ENCODE measurements around the gene ECHDC3. TPM values are rescaled to one million over a fixed set of nuclear protein-coding genes. Genes with fewer than 3 reads are reported as not detected.

ECHDC3 gene
- total and polyA plus RNA-seq, 2 of the 4 experiments (the other 2 are of a cell fraction): 4.3 to 5.0 TPM

DNA sequence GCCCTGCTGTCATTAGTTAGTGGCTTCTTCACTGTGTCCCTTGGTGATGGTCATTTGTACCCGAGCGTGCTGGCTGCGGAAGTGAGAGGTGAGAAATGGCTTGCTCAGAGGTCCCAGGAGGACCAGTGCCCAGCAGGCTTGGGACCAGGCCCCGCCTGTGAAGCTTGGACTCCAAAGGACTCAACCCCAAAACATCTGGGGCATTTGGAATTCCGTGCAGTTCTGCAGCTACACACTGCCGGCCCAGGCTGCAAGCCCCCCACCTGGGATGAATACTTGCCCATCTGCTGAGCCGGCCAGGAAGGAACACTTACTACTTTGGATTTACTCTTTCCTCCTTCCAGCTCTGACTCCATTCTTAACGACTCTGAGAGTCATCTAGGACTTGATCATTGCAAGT is 18.0 kb downstream of the ECHDC3 start:
- no peak for ATAC-seq (ENCODE audit: low read depth)
- H2AK5ac ChIP-seq (ENCODE audit: low read depth, low read length): no peak overlapping the region
- no peak overlapping the region for H2BK5ac ChIP-seq (ENCODE audit: low read depth, low read length, poor library complexity, severe bottlenecking)
- no peak overlapping the region for H3K14ac ChIP-seq (replicated peaks; ENCODE audit: low read depth, low read length)
- no peaks in the 10 kb centered on the region for H3K79me1 ChIP-seq (ENCODE audit: low read depth in 1 of 2, low read length in 2 of 2)
- dilution Hi-C loops (cut with HindIII; ENCODE audit: low sequenced_read_pairs, unreplicated experiment) (no loop called here), in situ Hi-C loops (cut with MboI; ENCODE audit: low sequenced_read_pairs) (no loop called here), intact Hi-C loops (cut with micrococcal nuclease) (no loop called here)
- no peak overlapping the region for H3K4me2 ChIP-seq (ENCODE audit: low read depth, low read length)
- POLR2A ChIA-PET (ENCODE audit: unreplicated experiment): no interaction called here
- H3K9me3 ChIP-seq (ENCODE audit: control insufficient read depth, insufficient read depth, low read length): no peaks in the 10 kb centered on the region
- peaks cover 3% of the 10 kb centered on the region; the same call in 1 of the 2 replicates for H3K36me3 ChIP-seq (ENCODE audit: control insufficient read depth, insufficient read depth, low read length)
- no peak overlapping the region for H3K18ac ChIP-seq (ENCODE audit: low read depth, low read length)
- H4K5ac ChIP-seq (ENCODE audit: low read depth, low read length): no peak overlapping the region
- H3K27me3 ChIP-seq (ENCODE audit: control insufficient read depth, insufficient read depth, low read length): no peaks in the 10 kb centered on the region
- peaks cover 3% of the 10 kb centered on the region; the same call in 1 of the 2 replicates for H4K20me1 ChIP-seq (ENCODE audit: insufficient read depth, low read length)
- H4K91ac ChIP-seq (ENCODE audit: insufficient read depth, low read depth, low read length): no peak overlapping the region
- H4K8ac ChIP-seq (ENCODE audit: low read depth in 2 of 2, low read length in 2 of 2): no peak overlapping the region
- no peak overlapping the region for H3K4ac ChIP-seq (ENCODE audit: low read depth, low read length)
- no peak overlapping the region for H2BK120ac ChIP-seq (ENCODE audit: low read depth, low read length)
- no peak overlapping the region for H3K56ac ChIP-seq (ENCODE audit: extremely low read depth, insufficient read depth, low read length)
- H3K9me1 ChIP-seq (ENCODE audit: insufficient read depth, low read length): no peaks in the 10 kb centered on the region
- no peak for DNase-seq
- no peak overlapping the region for H3K23ac ChIP-seq (ENCODE audit: low read depth, low read length)
- CTCF ChIA-PET: no interaction called here
- no peak overlapping the region for H3K4me3 ChIP-seq (ENCODE audit: insufficient read depth, low read depth, low read length)
- H2BK20ac ChIP-seq (ENCODE audit: low read depth, low read length): no peak overlapping the region
- 100% methylated on average over 3 of the region's 8 CpGs; no CpG with 5 or more reads in 1 of the 2 experiments for WGBS, 2 experiments (ENCODE audit: extremely low coverage in 2 of 2, insufficient read length in 1 of 2)
- no peak overlapping the region for H2AFZ ChIP-seq (replicated peaks; ENCODE audit: low read length, poor library complexity)
- BruUV-seq (replicated peaks): no TSS peak
- no peak overlapping the region for H2BK15ac ChIP-seq (ENCODE audit: low read depth, low read length)
- no peak overlapping the region for H3K9ac ChIP-seq (ENCODE audit: low read depth, low read length)
- H2AK9ac ChIP-seq (replicated peaks; ENCODE audit: low read depth, low read length, poor library complexity): no peak overlapping the region
- H3K27ac ChIP-seq (ENCODE audit: insufficient read depth, low read length): no peak overlapping the region
- H3K4me1 ChIP-seq (ENCODE audit: control insufficient read depth, insufficient read depth, low read length): peaks cover 7% of the 10 kb centered on the region; the same call in 1 of the 2 replicates
- TF ChIP-seq, protein P1, sequence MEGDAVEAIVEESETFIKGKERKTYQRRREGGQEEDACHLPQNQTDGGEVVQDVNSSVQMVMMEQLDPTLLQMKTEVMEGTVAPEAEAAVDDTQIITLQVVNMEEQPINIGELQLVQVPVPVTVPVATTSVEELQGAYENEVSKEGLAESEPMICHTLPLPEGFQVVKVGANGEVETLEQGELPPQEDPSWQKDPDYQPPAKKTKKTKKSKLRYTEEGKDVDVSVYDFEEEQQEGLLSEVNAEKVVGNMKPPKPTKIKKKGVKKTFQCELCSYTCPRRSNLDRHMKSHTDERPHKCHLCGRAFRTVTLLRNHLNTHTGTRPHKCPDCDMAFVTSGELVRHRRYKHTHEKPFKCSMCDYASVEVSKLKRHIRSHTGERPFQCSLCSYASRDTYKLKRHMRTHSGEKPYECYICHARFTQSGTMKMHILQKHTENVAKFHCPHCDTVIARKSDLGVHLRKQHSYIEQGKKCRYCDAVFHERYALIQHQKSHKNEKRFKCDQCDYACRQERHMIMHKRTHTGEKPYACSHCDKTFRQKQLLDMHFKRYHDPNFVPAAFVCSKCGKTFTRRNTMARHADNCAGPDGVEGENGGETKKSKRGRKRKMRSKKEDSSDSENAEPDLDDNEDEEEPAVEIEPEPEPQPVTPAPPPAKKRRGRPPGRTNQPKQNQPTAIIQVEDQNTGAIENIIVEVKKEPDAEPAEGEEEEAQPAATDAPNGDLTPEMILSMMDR (conservative IDR thresholded peaks at IDR 0.05; ENCODE audit: low read depth, low read length): no peak
- TF ChIP-seq, protein P2, sequence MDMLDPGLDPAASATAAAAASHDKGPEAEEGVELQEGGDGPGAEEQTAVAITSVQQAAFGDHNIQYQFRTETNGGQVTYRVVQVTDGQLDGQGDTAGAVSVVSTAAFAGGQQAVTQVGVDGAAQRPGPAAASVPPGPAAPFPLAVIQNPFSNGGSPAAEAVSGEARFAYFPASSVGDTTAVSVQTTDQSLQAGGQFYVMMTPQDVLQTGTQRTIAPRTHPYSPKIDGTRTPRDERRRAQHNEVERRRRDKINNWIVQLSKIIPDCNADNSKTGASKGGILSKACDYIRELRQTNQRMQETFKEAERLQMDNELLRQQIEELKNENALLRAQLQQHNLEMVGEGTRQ (IDR thresholded peaks at IDR 0.05; ENCODE audit: low read depth, low read length): no peak
- TF ChIP-seq CEBPB (IDR thresholded peaks at IDR 0.05; ENCODE audit: low read depth, low read length): no peak
- TF ChIP-seq BHLHE40 (IDR thresholded peaks at IDR 0.05; ENCODE audit: low read depth, low read length): no peak
- no peak for TF ChIP-seq SMC3 (IDR thresholded peaks at IDR 0.05; ENCODE audit: low read depth, low read length)
- TF ChIP-seq FOS (IDR thresholded peaks at IDR 0.05; ENCODE audit: low read depth, low read length): no peak
- TF ChIP-seq RFX5 (IDR thresholded peaks at IDR 0.05; ENCODE audit: low read depth, low read length): no peak
- TF ChIP-seq MAZ (IDR thresholded peaks at IDR 0.05; ENCODE audit: borderline replicate concordance, low read depth, low read length): no peak
- no peak for TF ChIP-seq RAD21 (IDR thresholded peaks at IDR 0.05; ENCODE audit: low read length)
- no peak for TF ChIP-seq CHD1 (IDR thresholded peaks at IDR 0.05; ENCODE audit: low read depth, low read length)
- TF ChIP-seq MXI1 (IDR thresholded peaks at IDR 0.05; ENCODE audit: borderline replicate concordance, low read depth, low read length): no peak
- TF ChIP-seq MAFK (IDR thresholded peaks at IDR 0.05; ENCODE audit: low read depth, low read length): no peak

All from IMR-90 (cell line).